Stimulated activated CD8-positive, alpha-beta memory T cell treated with anti-CD3 and anti-CD28 coated beads, Interleukin-15, amount 100 ng/mL, for 1 hour (primary cell): ENCODE results near the gene GNL2.
"Not testable (repeated sequence)": the region's sequence is repeated elsewhere in the genome, so short reads cannot be mapped to it uniquely, and the experiment has no call there.

Experiments used
- DNase-seq: peaks from one replicate; pipeline ENCODE4 v3.0.0-alpha.2; 2020; ENCODE audit warnings: low read depth

The GNL2 gene

DNA sequence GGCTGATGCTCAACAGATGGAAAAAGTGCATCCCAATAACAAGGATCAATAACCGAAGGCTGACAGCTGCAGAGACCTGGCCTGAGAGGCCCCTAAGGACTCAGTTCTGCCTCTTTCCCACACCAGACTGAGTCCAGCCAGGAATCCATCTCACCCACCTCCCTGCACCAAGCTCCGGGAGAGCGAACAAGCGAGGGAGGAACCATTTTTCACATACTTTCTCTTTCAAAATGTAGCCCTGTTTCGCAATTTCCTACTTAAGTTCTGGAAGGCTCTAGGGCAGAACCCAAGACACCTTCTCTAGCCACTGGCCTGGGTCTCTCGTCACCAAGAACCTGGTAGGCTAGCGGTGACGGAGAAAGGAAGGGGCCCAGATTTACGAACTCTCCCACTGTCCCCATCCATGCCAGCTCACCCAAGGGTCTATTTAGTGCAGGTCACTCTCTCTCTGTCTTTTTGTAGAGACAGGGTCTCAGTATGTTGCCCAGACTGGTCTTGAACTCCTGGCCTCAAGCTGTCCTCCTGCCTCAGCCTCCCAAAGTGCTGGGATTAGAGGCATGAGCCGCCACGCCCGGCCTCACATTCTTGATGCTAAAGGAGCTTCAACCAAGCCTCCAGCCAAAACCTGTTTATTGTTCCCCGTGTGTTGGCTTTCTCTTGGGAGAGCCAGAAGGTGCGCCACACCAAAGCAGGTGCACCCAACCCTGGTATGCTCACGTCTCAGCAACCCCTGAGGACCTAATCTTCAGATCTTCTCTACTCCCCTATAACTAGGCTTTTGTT, 10.9 kb upstream of the GNL2 start:
- DNase-seq: no peak

DNA sequence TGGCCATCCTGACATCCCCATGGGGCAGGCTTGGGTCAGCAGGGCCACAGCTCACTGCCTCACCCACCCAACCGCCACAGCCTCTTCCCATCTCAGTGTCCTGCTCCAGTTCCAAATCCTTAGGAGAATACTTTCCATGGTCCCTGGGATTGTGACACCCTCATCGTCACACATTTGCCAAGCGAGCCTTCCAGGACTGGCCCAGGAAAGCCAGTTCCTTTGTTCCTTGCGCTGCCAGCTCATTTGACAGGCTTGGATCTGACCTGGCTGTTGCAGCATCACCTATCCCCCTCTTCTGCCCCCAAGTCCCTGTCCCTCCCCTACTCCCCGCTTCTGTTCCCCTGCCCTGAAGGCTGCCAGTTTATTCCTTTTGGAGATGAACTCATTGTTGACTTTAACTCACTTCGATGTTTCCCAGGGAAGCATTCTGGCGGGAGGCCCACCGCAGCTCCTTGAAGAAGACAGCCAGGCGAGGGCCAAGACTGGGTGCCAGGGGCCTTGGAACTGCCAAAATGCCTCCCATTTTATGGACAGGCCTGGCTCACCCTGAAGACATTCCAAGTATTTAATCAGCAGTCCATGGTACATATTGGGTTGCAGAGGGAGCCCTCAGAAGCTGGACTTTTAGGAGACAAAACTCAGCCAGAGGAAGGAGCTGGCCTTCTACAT, 10.2 kb upstream of the GNL2 start:
- DNase-seq: no peak

DNA sequence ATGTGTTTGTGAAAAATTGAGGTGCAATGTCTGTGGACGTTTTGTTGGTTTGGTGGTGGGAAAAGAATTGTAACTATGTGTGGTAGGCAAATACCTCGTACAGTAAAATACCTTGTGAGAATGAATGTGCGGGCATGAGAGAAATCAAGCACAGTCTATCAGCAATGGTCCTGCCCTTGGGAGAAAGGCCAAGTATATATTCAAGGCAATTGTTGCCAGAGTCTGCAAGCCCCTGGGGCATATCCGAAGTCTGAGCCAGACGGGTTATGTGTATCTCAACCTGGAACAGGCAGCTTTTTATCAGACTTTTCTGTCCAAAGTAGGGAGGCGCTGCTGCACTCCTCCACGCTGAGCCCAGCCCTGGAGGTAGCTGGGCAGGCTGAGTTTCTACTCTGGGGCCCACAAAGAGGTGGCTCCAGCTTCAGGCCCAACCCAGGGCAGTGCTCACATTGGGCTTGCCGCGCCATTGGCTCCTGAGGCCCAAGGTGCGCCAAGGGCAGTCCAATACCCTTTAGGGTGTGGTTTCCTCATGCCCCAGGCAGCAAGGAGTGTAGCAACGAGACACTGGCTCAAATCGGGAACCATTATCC, 9.4 kb upstream of the GNL2 start:
- DNase-seq: no peak

DNA sequence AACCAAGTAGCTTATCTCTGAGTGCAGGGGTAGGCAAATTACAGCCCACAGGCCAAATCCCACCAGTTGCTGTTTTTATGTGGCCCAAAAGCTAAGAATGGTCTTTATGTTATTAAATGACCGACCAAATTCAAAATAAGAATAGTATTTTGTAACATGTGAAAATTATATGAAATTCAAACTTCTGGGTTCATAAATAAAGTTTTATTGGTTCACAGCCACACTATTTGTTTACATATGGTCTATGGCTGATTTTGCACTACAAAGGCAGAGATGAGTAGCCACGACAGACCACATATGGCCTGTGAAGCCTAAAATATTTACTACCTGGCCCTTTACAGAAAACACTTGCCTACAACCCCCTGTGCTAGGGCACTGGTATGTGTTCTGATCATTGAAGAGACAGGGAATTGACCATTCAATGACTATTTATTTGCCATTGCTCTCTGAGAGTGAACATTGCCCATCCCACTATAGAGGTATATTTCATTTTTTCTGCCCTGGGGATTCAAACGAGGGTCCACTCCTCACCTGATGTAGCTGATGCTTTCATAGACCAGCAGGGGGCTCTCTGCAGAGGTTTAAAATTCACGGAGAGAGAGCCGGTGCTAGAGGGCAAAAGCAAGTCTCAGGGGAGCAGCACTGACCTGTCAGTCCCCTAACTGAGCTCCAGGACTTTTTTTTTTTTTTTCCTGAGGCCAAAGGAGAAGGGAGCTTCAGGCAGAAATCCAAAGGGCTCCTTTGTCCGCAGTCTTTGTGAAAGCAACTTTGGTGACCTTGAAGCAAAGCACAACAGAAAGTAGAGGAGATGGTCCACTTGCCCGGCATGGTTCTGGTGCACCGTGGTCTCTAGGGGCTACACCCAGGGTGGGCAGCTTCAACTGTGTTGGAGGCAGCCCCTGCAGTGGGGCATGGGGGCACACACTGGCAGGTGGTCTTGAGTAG, 7.3 kb upstream of the GNL2 start:
- DNase-seq: no peak

DNA sequence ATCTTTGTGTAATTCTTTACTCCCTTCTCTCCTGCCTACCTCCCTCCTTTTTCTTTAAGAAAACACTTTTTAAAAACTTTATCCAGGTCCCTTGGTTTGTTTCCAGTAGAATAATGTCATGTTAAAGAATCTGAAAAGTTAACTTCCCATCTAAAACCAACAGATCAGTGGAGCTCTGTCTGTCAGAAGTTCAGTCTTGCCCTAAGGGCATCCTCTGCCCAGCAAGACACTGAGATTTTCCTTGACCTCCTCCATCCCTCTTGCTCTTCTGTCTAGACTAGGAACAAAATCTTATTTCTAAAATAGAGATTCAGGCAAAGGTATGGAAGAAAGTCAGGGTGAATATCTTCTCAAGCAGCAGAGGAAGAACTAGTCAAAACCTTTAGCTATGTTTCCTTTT, 5.7 kb upstream of the GNL2 start:
- no peak for DNase-seq

DNA sequence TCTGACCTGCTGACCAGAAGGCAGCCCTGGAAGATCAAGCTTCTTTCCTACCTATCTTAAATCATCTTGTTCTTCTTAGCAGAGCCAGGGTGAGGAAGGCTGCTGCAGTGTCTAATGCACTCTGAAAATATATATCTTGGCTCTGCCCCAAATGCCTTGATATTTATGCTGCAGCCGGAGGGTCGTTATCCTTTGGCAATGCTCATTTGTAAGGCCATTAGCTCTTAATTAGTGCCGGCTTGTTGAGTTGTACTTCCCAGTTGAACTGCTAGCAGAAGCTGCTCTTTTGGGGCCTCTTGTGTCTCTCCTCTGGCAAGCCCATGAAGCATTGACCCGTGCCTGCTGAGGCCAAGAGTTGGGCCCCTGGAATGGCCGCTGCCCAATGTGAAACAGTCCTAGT, 4.2 kb upstream of the GNL2 start:
- no peak for DNase-seq

DNA sequence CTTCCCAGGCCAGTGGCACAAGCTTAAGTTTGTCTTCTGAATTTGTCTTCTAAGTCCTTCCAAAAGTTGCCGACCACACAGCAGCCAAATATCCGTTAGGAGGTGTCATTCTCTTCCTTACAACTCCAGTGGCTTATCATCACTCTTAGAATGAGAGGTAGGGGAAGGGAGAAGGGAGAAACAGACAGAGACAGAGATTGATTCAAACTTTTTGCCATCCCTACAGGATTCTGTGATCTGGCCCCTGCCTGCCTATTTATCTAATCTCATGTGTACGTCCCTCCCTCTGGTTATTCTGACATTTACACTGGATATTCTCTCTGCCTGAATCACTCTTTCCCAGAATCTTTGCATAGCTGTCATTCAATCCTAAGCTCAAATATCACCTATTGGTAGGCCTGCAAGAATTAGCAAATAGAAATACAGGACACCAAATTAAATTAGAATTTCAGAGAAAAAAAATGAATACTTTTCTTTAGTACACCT, 488 bp upstream of the GNL2 start:
- DNase-seq: no peak

DNA sequence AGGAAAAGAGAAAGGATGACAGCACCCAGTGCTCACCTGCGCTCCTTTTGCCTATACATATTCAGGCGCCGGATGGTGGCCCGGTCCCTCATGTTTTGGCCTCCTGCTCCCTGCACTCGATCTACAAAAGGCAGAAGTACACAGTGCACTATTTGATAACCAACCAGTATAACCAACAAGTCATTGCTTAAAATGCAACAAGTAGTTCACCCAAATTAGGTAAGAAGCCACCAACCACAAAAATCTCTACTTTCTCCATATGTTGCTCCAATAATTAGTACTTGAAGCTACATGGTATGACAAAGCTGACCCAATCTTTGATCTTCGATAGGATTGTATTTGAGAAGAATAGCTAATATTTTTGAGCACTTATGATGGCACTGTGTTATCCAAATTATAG, 2.0 kb downstream of the GNL2 start:
- no peak for DNase-seq

DNA sequence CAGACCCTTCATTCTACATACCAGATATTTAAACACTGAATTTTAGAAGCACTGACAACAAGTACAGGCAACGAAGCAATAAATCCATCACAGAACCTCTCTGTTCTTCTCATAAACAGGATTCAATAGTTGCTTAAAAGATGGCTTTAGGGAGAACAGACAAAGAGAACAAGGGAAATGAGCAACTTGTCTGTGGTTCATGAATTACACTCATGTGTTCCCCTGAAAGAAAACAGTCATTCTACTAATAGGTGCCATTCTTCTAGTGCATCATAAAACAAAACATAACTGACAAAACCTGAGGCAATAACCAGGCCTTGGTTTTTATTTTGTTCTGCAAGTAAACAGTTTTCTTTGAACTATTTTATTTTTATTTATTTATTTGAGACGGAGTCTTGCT, 6.8 kb downstream of the GNL2 start:
- DNase-seq: no peak

DNA sequence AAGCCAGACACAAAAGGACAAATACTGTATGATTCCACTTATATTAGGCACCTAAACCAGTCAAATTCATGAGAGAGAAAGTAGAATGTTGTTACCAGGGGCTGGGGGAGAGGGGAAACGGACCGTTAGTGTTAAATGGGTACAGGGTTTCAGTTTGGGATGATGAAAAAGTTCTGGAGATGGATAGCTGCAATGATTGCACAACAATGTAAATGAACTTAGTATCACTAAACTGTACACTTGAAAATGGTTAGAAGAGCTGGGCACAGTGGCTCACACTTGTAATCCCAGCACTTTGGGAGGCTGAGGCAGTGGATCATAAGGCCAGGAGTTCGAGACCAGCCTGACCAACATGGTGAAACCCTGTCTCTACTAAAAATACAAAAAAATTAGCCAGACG, 11.2 kb downstream of the GNL2 start:
- not testable (repeated sequence) for DNase-seq

DNA sequence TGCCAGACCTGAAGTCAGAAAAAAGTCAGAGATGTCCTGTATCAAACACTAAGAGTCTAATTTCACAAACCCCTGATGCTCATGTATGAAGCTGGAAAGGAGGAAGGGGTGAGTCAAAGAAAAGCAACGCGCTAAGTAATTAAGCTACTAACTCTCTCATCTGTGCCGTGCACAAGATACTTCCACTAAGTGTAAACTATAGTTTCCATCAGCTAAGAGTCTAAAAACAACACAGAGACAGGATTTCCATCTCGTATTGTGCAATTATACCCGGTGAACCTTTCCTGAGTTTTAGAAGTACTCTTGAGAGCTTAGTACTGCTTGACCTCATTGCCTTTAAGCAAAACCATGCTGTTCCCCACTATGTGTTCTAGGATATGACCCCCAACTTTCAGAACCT, 20.0 kb downstream of the GNL2 start:
- DNase-seq: no peak

DNA sequence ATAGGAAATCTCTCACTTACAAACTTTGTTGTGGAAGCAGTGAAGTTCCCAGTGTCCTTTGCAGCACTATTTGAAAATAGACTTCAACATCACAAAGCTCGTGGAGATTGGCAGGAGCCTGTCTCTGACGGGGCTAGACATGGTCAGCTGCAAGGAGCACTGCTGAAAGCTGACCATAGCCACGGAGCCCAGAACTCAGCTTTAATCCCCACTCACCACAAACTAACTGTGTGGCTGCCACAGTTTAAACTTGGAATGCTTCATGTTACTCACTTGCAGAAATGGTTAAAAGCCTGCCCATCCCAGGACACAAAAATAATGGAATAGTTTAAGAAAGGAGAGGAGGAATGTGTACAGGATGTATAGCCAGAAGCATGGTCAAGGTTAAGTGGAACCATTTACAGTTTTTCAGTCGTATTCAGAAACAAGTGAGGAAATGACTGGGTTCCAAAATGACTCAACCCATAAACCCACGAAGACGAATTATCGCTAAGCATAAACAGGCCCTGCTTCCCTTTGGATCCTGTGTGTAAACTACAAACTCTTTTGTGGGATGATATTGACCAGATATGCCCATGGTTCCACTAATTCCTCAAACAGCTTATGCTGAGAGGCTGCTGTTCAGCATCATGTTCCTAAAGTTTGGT, 20.8 kb downstream of the GNL2 start:
- DNase-seq: no peak

DNA sequence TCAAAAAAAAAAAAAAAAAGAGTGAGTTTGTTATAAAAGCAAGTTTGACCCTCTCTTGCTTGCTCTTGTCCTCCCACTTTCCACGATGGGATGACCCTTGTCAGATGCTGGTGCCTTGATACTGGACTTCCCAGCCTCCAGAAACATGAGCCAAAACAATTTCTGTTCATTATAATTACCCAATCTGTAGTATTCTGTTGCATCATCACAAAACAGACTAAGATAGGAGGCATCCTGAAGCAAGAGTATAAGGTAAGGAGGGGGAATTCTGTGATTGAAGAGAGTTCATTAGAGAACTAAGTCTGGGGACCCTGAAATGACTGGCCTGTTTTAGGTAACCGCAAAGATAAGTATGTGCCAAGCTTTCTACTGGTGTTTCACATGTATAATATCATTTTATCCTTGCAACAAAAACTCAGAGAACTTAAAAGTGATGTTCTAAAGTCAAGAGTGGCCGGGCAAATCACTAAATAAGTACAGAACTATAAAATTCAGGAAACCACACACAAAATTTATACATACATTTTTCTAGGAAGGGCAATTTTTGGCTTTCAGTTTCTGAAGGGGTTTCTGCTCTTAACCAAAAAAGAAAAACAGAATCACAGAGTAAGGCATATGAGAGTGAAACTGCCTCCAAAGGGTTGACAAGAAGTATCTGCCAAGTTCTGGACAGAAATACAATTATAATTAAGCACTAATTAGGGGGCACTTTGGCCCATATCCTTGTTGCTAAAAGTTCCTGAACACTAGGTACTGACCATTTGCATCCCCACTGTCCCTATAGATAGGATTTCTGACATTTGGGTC, 25.0 kb downstream of the GNL2 start:
- DNase-seq: no peak

DNA sequence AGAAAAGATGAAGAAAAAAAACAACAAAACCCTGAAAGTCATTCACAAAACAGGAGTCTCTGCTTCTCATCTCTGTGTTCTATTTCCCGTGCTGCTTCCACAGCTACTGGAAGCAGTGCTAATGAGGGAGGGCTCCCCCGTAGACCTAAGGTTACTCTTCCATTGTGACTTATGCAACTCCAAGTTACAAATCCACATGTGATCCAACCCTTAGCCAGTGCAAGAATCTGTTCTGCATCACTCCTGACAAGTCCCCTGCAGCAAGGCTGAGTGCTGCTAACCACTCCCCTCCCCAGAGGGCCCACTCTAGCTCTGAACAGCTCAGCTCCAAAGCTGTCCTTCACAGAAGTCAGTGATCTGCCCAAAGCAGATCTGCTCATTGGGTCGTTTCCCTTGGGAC, 28.7 kb downstream of the GNL2 start:
- no peak for DNase-seq

DNA sequence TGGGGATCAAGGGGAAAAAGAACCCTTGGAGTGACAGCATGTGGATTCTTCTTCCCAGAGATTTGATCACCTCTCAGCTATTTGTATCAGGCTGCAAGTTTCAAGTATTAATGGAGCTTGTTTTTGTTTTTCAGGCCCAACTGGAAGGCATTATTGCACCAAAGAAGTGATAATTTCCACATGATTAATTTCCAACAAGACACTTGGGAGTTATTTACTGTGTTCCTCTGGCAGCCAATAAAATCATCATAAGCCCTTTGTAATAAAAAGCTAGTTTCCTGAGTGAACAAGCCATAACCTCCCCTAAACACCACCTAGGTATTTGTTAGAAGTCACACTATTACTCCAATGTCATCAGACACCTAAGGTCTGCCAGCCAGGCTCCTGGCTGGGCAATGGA, 30.8 kb downstream of the GNL2 start:
- DNase-seq: no peak

DNA sequence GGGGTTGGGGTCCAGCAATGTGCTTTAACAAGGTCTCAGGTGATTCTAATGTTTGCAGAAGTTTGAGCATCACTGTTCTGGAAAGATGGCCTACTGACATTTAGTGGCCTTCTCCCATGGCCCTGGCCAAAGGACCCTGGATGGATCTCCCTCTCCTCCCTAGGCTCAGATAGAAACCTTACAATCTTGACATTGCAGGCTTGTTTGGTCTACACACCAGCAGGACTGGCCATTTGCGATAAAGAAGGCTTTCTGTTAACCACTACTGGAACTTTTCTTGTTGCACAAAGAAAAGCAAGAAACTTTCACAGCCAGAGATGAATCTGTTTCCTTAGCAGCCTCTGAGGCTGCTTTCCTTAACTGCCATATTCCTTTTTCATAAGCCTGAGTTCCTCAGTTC, 32.8 kb downstream of the GNL2 start:
- no peak for DNase-seq

DNA sequence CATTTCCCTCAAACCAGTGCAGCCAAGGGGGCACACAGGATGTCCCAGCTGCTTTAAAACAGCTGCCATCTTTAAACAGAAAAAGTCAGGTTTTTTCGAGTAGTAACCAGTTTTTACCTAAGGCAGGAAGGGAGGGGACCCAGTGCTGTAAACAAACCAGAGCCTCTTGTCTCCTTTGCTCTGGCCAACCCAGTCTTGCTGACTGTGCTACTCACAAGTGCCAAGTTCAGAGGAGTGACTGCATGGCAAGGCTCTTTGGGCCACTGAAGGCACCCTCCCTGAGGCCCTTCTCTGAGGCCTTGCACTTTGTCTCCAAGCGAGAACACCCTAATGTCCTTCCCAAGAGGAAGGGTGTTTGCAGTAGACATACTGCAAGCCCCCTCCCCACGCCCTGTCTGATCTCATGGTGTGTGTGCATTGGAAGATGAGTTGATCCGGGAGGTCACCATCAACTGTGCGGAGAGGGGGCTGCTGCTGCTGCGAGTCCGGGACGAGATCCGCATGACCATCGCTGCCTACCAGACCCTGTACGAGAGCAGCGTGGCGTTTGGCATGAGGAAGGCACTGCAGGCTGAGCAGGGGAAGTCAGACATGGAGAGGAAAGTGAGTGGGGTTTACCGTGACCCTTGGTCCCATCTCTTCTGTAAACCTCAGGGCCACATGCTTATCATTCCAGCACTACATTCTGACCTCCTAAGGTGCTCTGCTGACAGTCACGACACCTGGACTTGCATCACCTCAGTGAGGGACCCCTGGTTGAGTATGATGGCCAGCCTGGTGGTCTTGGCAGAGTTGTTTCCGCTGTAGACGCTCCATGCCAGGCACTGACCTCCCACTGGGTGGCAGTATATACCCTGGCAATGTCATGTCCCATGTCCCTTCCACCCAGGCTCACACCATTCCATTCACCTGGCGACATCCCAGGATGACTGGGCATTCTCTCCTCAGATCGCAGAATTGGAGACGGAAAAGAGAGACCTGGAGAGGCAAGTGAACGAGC, 34.3 kb downstream of the GNL2 start:
- DNase-seq: no peak

DNA sequence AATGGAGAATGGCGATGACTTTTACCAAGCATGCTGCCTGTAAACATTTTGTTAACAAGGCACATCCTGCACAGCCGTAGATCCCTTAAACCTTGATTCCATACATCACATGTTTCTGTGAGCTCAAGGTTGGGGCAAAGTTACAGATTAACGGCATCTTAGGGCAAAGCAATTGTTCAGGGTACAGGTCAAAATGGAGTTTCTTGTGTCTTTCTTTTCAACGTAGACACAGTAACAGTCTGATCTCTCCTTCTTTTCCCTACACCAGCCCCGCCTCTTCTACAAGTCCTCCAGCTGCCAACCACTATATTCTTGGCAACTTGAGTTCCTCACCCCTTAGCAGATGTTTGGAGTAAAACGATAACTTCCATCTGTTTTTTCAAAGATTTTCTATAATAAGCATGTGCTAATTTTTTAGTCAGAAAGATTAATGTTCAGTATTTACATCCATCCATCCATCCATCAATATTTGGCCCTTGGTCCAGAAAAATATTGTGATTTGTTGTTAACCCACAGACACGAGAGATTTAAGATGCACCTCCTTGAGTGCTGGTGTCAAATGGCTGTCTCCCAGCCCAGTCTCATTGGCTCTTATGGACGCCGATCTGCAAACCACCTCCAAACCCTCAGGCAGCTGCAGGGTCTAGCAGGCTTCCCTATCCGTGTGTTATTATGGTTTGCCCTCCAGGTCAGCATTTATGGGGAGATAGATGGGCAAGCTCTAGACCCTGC, 35.2 kb downstream of the GNL2 start:
- no peak for DNase-seq

DNA sequence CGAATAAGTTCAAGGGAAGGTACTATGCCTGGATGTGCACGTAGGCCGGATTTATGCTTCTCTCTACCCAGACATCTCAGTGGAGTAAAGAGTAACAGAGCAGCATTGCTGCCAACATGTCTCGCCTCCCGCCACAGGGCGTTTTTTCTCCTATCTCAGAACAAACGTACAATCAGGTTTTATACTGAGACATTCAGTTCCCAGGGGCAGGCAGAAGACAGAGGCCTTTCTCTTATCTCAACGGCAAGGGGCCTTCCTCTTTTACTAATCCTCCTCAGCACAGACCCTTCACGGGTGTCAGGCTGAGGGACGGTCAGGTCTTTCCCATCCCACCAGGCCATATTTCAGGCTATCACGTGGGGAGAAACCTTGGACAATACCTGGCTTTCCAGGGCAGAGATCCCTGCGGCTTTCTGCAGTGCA, 35.8 kb downstream of the GNL2 start:
- not testable (repeated sequence) for DNase-seq
